ENCODE measurements around the gene JMJD8.
A peak's percentile ranks its signal among the peaks of the same experiment; 100 is the strongest.

Gene JMJD8

DNA sequence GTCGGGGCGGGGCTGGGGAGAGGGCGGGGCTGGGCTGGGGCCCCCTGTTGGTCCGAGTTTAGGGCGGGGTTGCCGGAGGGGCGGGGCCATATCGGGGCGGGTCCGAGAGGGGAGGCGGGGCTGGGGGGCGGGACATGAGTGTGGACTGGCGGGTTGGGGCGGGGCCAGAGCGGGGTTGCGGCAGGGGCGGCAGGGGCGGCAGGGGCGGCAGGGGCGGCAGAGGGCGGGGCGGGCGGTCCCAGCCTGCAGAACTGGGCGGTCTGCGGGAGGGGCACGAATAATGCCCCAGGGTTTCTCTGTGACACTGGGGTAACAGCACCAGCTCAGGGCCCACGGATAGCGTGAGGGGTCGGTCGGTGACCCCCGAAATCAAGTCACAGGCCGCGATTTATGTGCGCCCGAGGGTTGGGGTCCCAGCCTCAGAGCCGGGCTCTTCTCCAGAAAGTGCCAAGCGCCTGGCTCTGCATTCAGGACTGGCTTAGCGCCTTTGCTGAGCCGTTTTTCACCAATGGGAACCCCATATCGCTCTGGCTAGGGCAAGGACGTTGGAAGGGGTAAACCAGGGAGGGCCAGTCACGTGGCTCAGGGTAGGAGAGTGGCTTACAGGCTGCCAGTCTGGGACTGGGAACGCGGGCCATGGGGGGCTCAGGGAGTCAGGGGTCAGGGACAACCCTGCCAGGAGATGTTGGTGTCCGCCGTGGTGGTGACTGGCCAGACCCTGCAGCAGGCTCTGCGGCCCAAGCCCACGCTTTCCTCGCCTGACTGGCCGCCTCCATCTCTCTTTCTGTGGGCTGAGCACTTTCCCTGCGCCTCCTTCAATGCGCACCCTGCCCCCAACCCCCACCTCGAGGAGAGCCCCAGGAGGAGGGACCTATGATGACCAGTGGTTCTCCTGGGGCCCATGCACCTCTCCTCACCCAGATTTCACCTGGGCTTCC, 46.8 kb downstream of the JMJD8 start:
- DNase-seq, result no peak

GRCh38 chr16:636206-637080, 47.7 kb downstream of the JMJD8 start, which contains the start of gene METTL26:
Gene METTL26 (minus strand): TSS chr16:636305. CDS start chr16:636290, 15 bp downstream.
- DNase-seq, result peak; percentile 86

GRCh38 chr16:635573-636205, 48.4 kb downstream of the JMJD8 start:
- no peak for DNase-seq

DNA sequence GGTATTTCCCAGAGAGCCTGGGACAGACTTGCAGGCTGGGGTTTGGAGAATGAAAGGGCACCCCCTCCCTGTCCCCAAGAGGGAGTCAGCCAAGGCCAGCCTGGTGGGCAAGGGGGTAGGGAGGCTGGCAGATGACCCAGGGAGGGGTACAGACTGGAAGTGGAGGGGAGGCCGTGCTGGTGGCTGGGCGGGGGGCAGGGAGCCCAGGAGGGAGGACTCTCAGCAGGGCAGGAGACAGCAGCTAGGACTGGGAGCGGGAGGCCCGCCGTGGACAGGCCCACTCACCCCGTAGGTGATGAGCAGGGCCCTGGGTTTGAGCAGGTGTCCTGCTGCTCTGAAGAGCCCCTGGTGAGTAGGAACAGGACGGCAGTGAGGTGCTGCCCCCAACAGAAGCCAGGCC, 49.1 kb downstream of the JMJD8 start:
- no peak for DNase-seq

DNA sequence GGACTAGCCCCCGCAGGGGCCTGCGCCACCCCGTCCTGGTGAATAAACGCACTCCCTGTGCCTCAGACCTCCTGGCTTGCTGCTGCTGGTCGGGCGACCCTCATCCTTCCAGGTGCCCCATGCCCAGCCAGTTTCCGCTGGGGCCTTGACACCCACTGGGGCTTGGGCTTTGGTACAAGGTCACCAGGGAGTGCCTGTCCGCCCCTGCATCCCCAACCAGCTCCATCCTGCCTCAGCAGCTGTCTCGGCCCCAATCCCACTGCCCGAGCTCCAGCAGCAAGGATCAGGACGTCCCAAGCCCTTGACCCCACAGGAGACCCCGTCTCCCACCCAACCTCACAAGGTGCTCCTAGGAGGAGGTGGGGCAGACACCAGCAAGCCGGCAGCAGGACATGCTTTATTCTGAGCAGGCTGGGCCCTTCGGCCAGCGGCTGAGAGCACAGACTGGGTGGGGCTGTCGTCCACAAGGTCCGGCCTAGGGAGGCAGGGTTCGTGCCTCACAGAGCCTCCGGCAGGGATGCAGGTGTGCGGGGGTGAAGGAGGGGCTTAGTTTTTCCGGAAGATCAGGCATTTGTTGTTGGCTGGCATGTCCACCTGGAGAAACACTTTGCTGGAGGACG, 50.0 kb downstream of the JMJD8 start:
- DNase-seq, result no peak

- no peak for DNase-seq
Observed at GRCh38 chr16:633336-634050, 50.6 kb downstream of the JMJD8 start.

GRCh38 chr16:632486-633335, 51.4 kb downstream of the JMJD8 start:
- no peak for DNase-seq

- no peak for DNase-seq
Observed at GRCh38 chr16:631808-632358, 52.3 kb downstream of the JMJD8 start.

All from NCI-H1417 treated with DMSO at 0.1 percent for 48 hours (cell line).